Right lobe of liver (tissue), 6 donors: ENCODE measurements around the gene PRKCB. TPM values are rescaled to one million over a fixed set of nuclear protein-coding genes. Genes with fewer than 3 reads are reported as not detected.

Source experiments
- ATAC-seq, 4 donors: fragments of 200-7000 bp; cut with Tn5 transposase; one replicate each; pipeline ENCODE4 v1.9.1; 2020; ENCODE audit warnings: mild to moderate bottlenecking in 4 of 4, moderate library complexity in 4 of 4
- DNase-seq, 3 donors: peaks; one replicate each; pipeline ENCODE4 v3.0.0-alpha.2; 2020
- H3K27ac ChIP-seq, 3 donors: fragments of 200-600 bp; one replicate each; pipeline ENCODE4 v1.8.0; 2022
- H3K27me3 ChIP-seq, 2 donors: fragments of 200-600 bp; one replicate each; pipeline ENCODE4 v1.8.0; 2022
- H3K36me3 ChIP-seq, 4 donors: fragments of 200-600 bp; sonication (generic) in 1 of 4; one replicate each; pipeline versions ENCODE4 v1.5.1 to v1.8.0; 2017 to 2022; ENCODE audit warnings: control low read depth in 1 of 4
- H3K4me1 ChIP-seq, 4 donors: fragments of 200-600 bp; sonication (generic) in 1 of 4; one replicate each; pipeline versions ENCODE4 v1.5.1 to v1.8.0; 2017 to 2022; ENCODE audit warnings: control low read depth in 1 of 4
- H3K4me3 ChIP-seq, 3 donors: fragments of 200-600 bp; one replicate each; pipeline ENCODE4 v1.8.0; 2022
- H3K9me3 ChIP-seq, 4 donors: fragments of 200-600 bp; sonication (generic) in 1 of 4; one replicate each; pipeline versions ENCODE4 v1.5.1 to v1.8.0; 2017 to 2022; ENCODE audit warnings: control low read depth in 1 of 4
- POLR2A ChIP-seq: fragments of 450-650 bp; IDR thresholded peaks from one replicate; pipeline ENCODE4 v1.6.1; 2017; ENCODE audit warnings: antibody characterized with exemption, mild to moderate bottlenecking
- WGBS: methylation state at CpG from one replicate; pipeline ENCODE4 v1.1.6; 2018; ENCODE audit warnings: low coverage, low lambda C conversion rate; ENCODE audit not compliant: insufficient coverage; ENCODE audit errors: missing lambda C conversion rate; 5-methylcytosine and 5-hydroxymethylcytosine counted together
- intact Hi-C, 2 donors: fragments of 100-400 bp; cut with DNase I; formaldehyde crosslinking; loops; one replicate each; pipeline versions ENCODE4 v1.11.2 to v1.14.1; 2022
- total RNA-seq, 6 experiments: library from RNA; depleted of rRNA in 2 of 6; stranded (reverse); fragments of >200 nt in 2 of 6; fragmentation: NEBNext Ultra II Directional in 3 of 6; extraction: Animal tissue kit (Norgen Biotek cat#: 25700) in 3 of 6; gene quantifications; one replicate each; pipeline versions ENCODE4 v1.1.0 to v1.2.4, GENCODE V29; 2016 to 2023
- TF ChIP-seq, protein P1 (sequence below), 4 donors: fragments of 200-600 bp in 3 of 4; fragments of 450-650 bp in 1 of 4; IDR thresholded peaks; one replicate each; pipeline versions ENCODE4 v1.5.1 to v1.8.0; 2016 to 2022; ENCODE audit warnings: antibody characterized with exemption in 4 of 4, mild to moderate bottlenecking in 2 of 4
- donor health status: DM: no; HTN: yes; CAD: no.
- donor health status: DM: no; HTN: no; CAD: no.
- donor health status: DM: no; HTN: no; CAD: no.
- donor health status: DM: no; HTN: yes; CAD: no.
- donor health status: DM: no; HTN: yes; CAD: no.

Gene PRKCB
- total RNA-seq, 6 experiments from 2014 or later, result 1.7 to 8.1 (median 3.5) TPM

- no peaks in the 10 kb centered on the region for H3K9me3 ChIP-seq
- no peaks in the 10 kb centered on the region for H3K27me3 ChIP-seq
- H3K36me3 ChIP-seq, result no peaks in the 10 kb centered on the region
- H3K27ac ChIP-seq, result no peak overlapping the region
- TF ChIP-seq, protein P1, sequence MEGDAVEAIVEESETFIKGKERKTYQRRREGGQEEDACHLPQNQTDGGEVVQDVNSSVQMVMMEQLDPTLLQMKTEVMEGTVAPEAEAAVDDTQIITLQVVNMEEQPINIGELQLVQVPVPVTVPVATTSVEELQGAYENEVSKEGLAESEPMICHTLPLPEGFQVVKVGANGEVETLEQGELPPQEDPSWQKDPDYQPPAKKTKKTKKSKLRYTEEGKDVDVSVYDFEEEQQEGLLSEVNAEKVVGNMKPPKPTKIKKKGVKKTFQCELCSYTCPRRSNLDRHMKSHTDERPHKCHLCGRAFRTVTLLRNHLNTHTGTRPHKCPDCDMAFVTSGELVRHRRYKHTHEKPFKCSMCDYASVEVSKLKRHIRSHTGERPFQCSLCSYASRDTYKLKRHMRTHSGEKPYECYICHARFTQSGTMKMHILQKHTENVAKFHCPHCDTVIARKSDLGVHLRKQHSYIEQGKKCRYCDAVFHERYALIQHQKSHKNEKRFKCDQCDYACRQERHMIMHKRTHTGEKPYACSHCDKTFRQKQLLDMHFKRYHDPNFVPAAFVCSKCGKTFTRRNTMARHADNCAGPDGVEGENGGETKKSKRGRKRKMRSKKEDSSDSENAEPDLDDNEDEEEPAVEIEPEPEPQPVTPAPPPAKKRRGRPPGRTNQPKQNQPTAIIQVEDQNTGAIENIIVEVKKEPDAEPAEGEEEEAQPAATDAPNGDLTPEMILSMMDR (IDR thresholded peaks at IDR 0.05), result no peak
- TF ChIP-seq POLR2A, result no peak
- H3K4me3 ChIP-seq, result no peak overlapping the region
- intact Hi-C loops, result no loop called here
- H3K4me1 ChIP-seq, result no peaks in the 10 kb centered on the region
- ATAC-seq, result no peak
- DNase-seq, result no peak
- 31% methylated on average over 3 of the region's 4 CpGs for WGBS
Observed at GRCh38 chr16:23824909-23825308, 10.9 kb upstream of the PRKCB start.

- ATAC-seq (peak; percentile 54 to 82 (median 68)), DNase-seq (no peak)
- intact Hi-C loops, result no loop called here
- Histone ChIP-seq H3K27me3 (no peaks in the 10 kb centered on the region), H3K36me3 (no peaks in the 10 kb centered on the region), H3K9me3 (no peaks in the 10 kb centered on the region), H3K27ac (no peak overlapping the region), H3K4me3 (no peak overlapping the region), H3K4me1 (no peaks in the 10 kb centered on the region)
- 17% methylated on average over 6 of the region's 6 CpGs for WGBS
- TF ChIP-seq POLR2A, result no peak
- TF ChIP-seq, protein P1 (IDR thresholded peaks at IDR 0.05), result no peak
Observed at GRCh38 chr16:23826528-23827045, 9.2 kb upstream of the PRKCB start.

GRCh38 chr16:23827057-23827456, 8.7 kb upstream of the PRKCB start:
- WGBS, result 14% methylated on average over 4 of the region's 4 CpGs
- Histone ChIP-seq H3K27ac (no peak overlapping the region), H3K4me3 (no peak overlapping the region), H3K36me3 (no peaks in the 10 kb centered on the region), H3K4me1 (no peaks in the 10 kb centered on the region), H3K9me3 (no peaks in the 10 kb centered on the region), H3K27me3 (no peaks in the 10 kb centered on the region)
- ATAC-seq (no peak), DNase-seq (no peak)
- TF ChIP-seq, protein P1 (IDR thresholded peaks at IDR 0.05), result no peak
- no peak for TF ChIP-seq POLR2A
- intact Hi-C loops, result no loop called here

DNA sequence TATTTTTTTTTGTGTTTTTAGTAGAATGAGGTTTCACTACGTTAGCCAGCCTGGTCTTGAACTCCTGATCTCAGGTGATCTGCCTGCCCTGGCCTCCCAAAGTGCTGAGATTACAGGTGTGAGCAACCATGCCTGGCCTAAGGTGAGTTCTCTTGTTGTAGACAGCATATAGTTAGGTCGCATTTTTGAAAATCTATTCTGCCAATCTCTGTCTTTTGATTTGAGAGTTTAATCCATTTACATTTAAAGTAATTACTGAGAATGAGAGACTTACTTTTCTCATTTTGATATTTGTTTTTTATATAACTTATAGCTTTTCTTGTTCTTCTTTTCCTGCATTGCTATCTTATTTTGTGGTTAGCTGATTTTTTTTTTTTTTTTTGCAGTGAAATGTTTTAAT, 6.3 kb upstream of the PRKCB start:
- H3K9me3 ChIP-seq, result no peaks in the 10 kb centered on the region
- ATAC-seq, result no peak
- no peaks in the 10 kb centered on the region for H3K4me1 ChIP-seq
- no peak overlapping the region for H3K4me3 ChIP-seq
- H3K27me3 ChIP-seq, result no peaks in the 10 kb centered on the region
- no peak for TF ChIP-seq POLR2A
- TF ChIP-seq, protein P1 (IDR thresholded peaks at IDR 0.05), result no peak
- H3K36me3 ChIP-seq, result no peaks in the 10 kb centered on the region
- no peak for DNase-seq
- intact Hi-C loops, result no loop called here
- no peak overlapping the region for H3K27ac ChIP-seq
- WGBS, result 60% methylated on average over 2 of the region's 2 CpGs

- TF ChIP-seq, protein P1 (IDR thresholded peaks at IDR 0.05), result no peak
- no peak for TF ChIP-seq POLR2A
- 0% methylated on average over 1 of the region's 1 CpG for WGBS
Observed at GRCh38 chr16:23830276-23830675, 5.5 kb upstream of the PRKCB start.

More at GRCh38 chr16:23830276-23830675, 5.5 kb upstream of the PRKCB start:
- Histone ChIP-seq H3K4me1 (no peaks in the 10 kb centered on the region), H3K27ac (no peak overlapping the region), H3K36me3 (no peaks in the 10 kb centered on the region), H3K9me3 (no peaks in the 10 kb centered on the region), H3K4me3 (no peak overlapping the region), H3K27me3 (no peaks in the 10 kb centered on the region)
- ATAC-seq (no peak), DNase-seq (no peak)
- intact Hi-C loops, result no loop called here
